ENCODE data around the gene TEN1.

TEN1 gene

DNA sequence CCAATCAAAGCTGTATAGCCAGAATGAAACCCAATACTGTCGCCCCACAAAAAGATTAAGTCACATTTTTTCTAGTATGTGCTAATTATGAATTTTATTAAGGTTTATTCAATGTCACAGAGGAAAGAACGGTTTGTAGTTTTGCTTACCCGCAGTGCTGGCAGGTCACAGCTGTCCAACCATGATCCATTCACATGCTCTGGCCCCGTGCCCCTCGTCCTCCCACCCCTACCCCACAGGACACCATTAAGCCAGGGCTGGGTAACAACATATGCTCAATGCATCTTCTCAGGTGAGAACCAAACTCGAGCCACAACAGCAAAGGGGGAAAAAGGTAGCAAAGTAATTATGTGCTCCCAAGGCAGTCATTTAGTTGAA, 37.6 kb upstream of the TEN1 start:
- DNase-seq (ENCODE audit: low read depth) = no peak
- TF ChIP-seq, protein P1, sequence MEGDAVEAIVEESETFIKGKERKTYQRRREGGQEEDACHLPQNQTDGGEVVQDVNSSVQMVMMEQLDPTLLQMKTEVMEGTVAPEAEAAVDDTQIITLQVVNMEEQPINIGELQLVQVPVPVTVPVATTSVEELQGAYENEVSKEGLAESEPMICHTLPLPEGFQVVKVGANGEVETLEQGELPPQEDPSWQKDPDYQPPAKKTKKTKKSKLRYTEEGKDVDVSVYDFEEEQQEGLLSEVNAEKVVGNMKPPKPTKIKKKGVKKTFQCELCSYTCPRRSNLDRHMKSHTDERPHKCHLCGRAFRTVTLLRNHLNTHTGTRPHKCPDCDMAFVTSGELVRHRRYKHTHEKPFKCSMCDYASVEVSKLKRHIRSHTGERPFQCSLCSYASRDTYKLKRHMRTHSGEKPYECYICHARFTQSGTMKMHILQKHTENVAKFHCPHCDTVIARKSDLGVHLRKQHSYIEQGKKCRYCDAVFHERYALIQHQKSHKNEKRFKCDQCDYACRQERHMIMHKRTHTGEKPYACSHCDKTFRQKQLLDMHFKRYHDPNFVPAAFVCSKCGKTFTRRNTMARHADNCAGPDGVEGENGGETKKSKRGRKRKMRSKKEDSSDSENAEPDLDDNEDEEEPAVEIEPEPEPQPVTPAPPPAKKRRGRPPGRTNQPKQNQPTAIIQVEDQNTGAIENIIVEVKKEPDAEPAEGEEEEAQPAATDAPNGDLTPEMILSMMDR (conservative IDR thresholded peaks at IDR 0.05; ENCODE audit: low read depth, low read length) = no peak

DNA sequence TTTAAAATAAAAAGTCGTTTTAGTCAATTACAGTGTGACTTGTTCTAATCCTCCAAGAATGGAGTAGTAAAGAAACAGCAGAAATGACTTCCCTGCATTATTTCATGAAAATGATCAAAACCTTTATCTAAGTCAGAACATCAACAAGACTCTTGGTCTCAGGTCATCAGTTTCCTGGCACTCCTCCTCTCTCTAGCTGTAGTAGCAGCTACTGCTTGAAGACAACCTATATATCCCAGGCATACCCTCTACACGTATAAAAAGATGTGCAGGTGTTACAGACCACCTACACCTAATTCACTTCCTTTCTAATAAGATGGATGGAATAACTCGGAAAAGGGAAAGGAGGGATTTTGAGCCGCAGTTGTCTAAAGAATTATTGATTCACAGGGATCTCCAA, 36.6 kb upstream of the TEN1 start:
- H3K4me3 ChIP-seq (ENCODE audit: low read depth, low read length) = no peak overlapping the region
- TF ChIP-seq, protein P1 (conservative IDR thresholded peaks at IDR 0.05; ENCODE audit: low read depth, low read length) = no peak
- no peak for DNase-seq (ENCODE audit: low read depth)

More for the DNA sequence above, 37.6 kb upstream of the TEN1 start:
- peak overlapping the region; percentile 89 for H3K4me3 ChIP-seq (ENCODE audit: low read depth, low read length)

DNA sequence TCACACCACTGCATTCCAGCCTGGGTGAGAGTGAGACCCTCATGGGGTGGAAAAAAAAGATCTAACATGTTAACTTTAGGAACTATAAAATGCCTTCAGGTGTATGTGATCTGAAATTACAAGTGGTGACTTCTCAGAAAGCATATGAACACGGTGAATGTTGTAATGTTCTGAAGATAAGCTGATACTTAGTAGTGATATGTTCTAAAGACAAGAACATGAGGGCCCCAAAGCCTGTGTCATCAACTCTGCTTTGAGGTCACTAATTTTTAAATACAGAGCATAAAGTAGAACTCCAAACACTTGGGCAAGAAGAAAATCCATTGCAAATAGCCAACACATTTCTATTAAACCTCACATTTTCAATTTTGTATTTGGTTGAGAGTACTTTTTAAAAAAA, 35.5 kb upstream of the TEN1 start:
- DNase-seq (ENCODE audit: low read depth) = no peak
- TF ChIP-seq, protein P1 (conservative IDR thresholded peaks at IDR 0.05; ENCODE audit: low read depth, low read length) = no peak
- H3K4me3 ChIP-seq (ENCODE audit: low read depth, low read length) = no peak overlapping the region

DNA sequence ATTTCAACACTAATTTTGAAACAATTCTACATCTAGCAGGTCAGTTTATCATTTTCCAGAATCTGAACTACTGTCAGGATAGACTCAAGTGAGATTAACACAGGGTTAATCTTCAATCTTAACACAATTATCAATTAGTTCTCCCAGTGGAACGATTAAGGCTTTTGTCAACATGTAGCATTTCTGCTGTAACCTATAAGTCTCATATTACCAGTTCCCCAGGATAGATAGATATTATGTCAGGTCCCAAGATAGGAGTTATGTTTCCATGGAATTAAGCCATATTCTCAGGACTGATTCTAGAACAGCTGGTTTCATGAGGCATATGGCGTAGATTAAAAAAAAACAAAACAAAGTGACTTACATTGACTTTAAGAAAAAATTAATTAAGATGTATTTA, 33.8 kb upstream of the TEN1 start:
- TF ChIP-seq, protein P1 (conservative IDR thresholded peaks at IDR 0.05; ENCODE audit: low read depth, low read length) = no peak
- H3K4me3 ChIP-seq (ENCODE audit: low read depth, low read length) = no peak overlapping the region
- DNase-seq (ENCODE audit: low read depth) = no peak

DNA sequence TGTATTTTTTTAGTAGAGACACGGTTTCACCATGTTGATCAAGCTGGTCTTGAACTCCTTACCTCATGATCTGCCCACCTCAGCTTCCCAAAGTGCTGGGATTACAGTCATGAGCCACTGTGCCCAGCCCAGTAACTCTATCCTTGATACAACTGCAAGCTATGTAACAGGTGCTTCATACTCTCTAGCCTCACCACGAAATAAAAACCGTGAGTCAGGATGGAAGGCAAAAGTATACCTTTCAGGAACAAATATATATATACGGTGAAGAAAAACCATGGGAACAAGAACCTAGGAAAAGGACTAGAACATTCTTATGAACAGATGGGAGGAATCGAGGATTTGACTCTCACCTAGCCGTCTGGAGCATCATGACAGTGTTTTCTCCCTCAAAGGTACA, 28.6 kb upstream of the TEN1 start:
- no peak overlapping the region for H3K4me3 ChIP-seq (ENCODE audit: low read depth, low read length)
- TF ChIP-seq, protein P1 (conservative IDR thresholded peaks at IDR 0.05; ENCODE audit: low read depth, low read length) = no peak
- DNase-seq (ENCODE audit: low read depth) = no peak

DNA sequence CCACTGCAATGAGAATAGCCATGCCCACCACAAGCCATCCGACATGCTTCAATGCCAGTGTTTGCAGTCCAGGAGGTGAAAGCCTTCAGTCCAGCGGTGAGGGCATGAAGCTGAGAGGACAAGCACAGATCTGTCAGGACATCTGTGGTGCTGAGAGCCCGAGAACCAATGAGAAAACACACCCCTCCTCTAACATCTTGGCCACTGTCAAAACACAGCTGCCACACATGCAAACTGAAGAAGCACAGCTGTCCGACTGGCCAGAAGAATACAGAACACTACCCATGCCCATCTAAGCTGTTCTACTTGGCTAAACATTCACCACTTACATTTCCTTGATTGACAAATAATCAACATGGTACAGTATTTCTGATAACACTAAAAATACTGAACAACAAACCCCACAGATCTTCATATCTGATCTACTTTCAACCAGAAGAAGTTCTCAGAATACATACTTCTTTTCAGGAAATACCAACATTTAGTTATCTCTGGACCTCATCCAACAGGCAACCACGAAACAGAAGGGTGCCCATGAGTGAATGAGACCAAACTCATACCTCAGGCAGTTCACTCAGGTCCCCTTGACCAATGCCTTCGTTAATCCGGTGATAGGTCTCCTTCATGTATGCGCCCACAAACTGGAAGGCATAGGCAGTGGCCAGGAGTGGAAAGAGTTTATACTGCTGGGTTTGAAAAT, 28.0 kb upstream of the TEN1 start:
- H3K4me3 ChIP-seq (ENCODE audit: low read depth, low read length) = no peak overlapping the region
- TF ChIP-seq, protein P1 (conservative IDR thresholded peaks at IDR 0.05; ENCODE audit: low read depth, low read length) = no peak
- peak; percentile 44 for DNase-seq (ENCODE audit: low read depth)
